ENCODE results near the gene LPAR2.

LPAR2 gene

DNA sequence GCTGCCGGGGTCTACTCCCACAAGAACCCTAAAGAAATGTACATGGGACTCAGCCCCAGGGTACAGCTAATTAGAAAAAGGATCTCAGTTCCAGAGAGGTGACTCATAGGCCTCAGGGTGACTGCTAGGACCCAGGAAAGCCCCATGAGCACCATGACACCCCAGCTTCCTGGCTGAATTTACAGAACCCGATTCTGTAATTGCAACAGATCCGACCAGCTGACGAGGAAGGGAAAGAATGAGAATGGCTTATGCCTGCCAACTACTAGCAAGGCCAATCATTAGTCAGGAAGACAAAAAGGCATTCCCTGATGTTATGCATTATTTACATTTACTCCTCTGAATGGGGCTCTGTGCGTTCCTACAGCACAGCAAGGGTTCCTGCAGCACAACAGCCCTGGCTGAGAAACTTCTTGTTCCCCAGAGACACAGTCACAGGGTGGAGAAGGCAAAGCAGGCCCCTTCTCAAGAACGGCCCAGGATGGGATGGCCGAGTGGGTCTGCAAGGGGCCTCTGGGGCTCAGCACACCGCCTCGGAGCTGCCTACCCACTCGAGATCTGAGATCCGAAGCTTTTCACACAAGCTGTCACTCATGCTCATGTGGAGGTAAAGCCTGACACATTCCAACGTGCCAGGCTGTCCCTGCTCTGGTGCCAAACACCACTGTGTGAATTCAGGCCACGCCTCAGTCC lies 36.7 kb downstream of the LPAR2 start:
- H3K27ac ChIP-seq, result peak overlapping the region; percentile 79
- no peaks in the 10 kb centered on the region for H3K9me3 ChIP-seq (ENCODE audit: low read depth, low read length)
- H3K36me3 ChIP-seq (ENCODE audit: insufficient read depth, low read length), result no peaks in the 10 kb centered on the region
- DNase-seq (ENCODE audit: low read depth, low spot score), result peak; percentile 26
- TF ChIP-seq POLR2AphosphoS5 (IDR thresholded peaks at IDR 0.05; ENCODE audit: borderline replicate concordance, low read depth, low read length) (no peak), EZH2 (IDR thresholded peaks at IDR 0.05) (no peak), FOXP2 (optimal IDR thresholded peaks at IDR 0.05; ENCODE audit: control extremely low read depth, extremely low read length, insufficient read depth) (no peak)
- peak overlapping the region; percentile 22 for H3K9ac ChIP-seq (ENCODE audit: insufficient read length)
- H3K4me3 ChIP-seq, result peak overlapping the region; percentile 45

DNA sequence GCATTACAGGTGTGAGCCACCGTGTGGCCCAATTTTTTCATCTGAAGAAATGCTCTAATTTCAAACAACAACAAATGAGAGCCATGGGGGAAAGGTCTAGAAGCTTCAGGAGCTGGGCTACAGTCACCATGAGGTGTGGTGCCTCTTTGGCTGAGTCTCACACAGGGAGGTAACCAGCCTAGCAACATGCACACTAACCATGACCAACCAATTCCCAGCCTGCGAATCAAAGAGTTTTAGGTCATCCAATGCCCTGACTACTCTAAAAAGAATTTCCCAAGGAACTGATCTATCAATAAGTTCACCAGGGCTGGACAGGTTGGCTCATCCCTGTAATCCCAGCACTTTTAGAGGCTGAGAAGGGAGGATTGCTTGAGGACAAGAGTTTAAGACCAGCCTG lies 39.5 kb downstream of the LPAR2 start:
- no peak for DNase-seq (ENCODE audit: low read depth, low spot score)

DNA sequence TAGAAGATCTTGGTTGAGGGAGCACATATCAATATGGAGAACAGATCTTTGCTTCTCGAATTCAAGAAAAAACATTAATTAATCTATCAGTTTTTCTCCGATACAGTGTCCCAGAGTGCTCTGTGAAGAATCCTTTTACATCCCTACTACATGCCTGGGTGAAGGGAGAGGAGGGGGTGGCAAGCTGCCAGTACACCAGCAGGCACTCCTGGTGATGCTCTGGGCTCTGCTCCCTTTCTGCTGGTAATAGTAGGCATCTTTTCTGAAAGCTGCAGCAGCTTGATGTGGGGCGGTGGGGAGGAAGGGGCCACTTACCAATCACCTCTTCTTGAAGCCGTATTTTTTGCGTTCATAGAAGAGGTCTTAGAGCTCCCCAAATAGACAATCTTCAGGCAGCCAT lies 40.2 kb downstream of the LPAR2 start:
- no peak for DNase-seq (ENCODE audit: low read depth, low spot score)
- Histone ChIP-seq H3K9ac (ENCODE audit: insufficient read length) (no peak overlapping the region), H3K36me3 (ENCODE audit: insufficient read depth, low read length) (no peaks in the 10 kb centered on the region), H3K27ac (no peak overlapping the region), H3K9me3 (ENCODE audit: low read depth, low read length) (no peaks in the 10 kb centered on the region), H3K4me3 (no peak overlapping the region)
- TF ChIP-seq EZH2 (IDR thresholded peaks at IDR 0.05) (no peak), FOXP2 (optimal IDR thresholded peaks at IDR 0.05; ENCODE audit: control extremely low read depth, extremely low read length, insufficient read depth) (no peak), POLR2AphosphoS5 (IDR thresholded peaks at IDR 0.05; ENCODE audit: borderline replicate concordance, low read depth, low read length) (no peak)

More for the DNA sequence above, 39.5 kb downstream of the LPAR2 start:
- H3K27ac ChIP-seq, result no peak overlapping the region
- H3K4me3 ChIP-seq, result no peak overlapping the region
- TF ChIP-seq EZH2 (IDR thresholded peaks at IDR 0.05) (no peak), FOXP2 (optimal IDR thresholded peaks at IDR 0.05; ENCODE audit: control extremely low read depth, extremely low read length, insufficient read depth) (no peak), POLR2AphosphoS5 (IDR thresholded peaks at IDR 0.05; ENCODE audit: borderline replicate concordance, low read depth, low read length) (no peak)
- no peak overlapping the region for H3K9ac ChIP-seq (ENCODE audit: insufficient read length)
- no peaks in the 10 kb centered on the region for H3K9me3 ChIP-seq (ENCODE audit: low read depth, low read length)
- no peaks in the 10 kb centered on the region for H3K36me3 ChIP-seq (ENCODE audit: insufficient read depth, low read length)

DNA sequence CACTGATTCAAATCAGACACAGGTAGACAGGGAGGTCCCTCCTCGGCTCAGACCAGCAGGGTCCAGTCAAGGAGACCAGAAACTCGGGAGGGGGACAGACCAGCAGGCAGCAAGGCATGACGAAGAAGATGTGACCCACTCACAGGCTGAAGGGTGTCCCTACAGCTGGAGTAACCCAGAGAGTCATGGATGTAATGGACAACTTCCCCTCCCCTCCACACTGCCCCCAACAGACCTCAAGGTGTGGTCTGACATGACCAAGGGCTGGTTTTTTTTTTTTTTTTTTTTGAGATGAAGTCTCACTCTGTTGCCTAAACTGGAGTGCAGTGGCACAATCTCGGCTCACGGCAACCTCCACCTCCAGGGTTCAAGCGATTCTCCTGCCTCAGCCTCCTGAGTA lies 43.7 kb downstream of the LPAR2 start:
- H3K9ac ChIP-seq (ENCODE audit: insufficient read length), result no peak overlapping the region
- no peak for TF ChIP-seq EZH2 (IDR thresholded peaks at IDR 0.05)
- no peak for TF ChIP-seq FOXP2 (optimal IDR thresholded peaks at IDR 0.05; ENCODE audit: control extremely low read depth, extremely low read length, insufficient read depth)
- TF ChIP-seq POLR2AphosphoS5 (IDR thresholded peaks at IDR 0.05; ENCODE audit: borderline replicate concordance, low read depth, low read length), result no peak
- no peaks in the 10 kb centered on the region for H3K9me3 ChIP-seq (ENCODE audit: low read depth, low read length)
- no peak overlapping the region for H3K4me3 ChIP-seq
- H3K27ac ChIP-seq, result no peak overlapping the region
- H3K36me3 ChIP-seq (ENCODE audit: insufficient read depth, low read length), result no peaks in the 10 kb centered on the region
- no peak for DNase-seq (ENCODE audit: low read depth, low spot score)

DNA sequence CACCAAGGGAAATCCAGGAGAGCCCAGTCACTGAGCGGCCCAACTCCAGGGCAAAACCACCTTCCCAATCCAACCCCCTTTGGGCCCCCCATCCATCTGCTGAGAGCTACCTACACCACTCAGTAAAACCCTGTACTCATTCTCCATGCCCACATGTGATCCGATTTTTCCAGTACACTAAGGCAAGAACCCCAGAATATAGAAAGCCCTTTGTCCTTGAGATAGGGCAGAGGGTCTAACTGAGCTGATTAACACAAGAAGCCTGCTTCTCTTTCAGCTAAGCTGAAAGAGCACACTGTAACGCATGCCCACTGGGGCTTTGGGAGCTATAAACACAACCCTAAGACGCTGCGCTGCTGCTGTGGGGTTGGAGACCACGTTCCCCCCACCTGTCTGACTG lies 45.5 kb downstream of the LPAR2 start:
- no peak overlapping the region for H3K9ac ChIP-seq (ENCODE audit: insufficient read length)
- DNase-seq (ENCODE audit: low read depth, low spot score), result no peak
- no peak for TF ChIP-seq EZH2 (IDR thresholded peaks at IDR 0.05)
- no peak for TF ChIP-seq POLR2AphosphoS5 (IDR thresholded peaks at IDR 0.05; ENCODE audit: borderline replicate concordance, low read depth, low read length)
- no peak for TF ChIP-seq FOXP2 (optimal IDR thresholded peaks at IDR 0.05; ENCODE audit: control extremely low read depth, extremely low read length, insufficient read depth)
- H3K36me3 ChIP-seq (ENCODE audit: insufficient read depth, low read length), result no peaks in the 10 kb centered on the region
- H3K9me3 ChIP-seq (ENCODE audit: low read depth, low read length), result no peaks in the 10 kb centered on the region
- H3K4me3 ChIP-seq, result no peak overlapping the region
- H3K27ac ChIP-seq, result no peak overlapping the region

DNA sequence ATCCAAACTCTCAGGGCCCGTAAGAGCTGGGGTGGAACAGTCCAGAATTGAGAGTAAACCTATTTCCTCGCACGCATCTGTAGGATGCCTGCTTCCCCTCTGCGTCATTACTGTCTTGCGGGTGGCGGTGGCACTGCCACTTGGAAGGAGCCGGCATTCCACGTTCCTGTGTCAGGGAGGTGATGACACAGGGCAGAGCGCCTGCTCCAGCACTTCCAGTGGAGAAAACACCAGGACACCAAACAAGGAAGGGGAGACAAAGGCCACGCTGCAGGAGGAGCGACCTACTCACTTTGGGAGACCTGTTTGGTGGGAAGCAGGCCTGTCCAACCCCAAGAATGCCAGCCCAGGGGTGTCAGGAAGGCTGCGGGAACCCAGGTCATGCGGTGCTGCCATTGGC lies 46.6 kb downstream of the LPAR2 start:
- no peaks in the 10 kb centered on the region for H3K36me3 ChIP-seq (ENCODE audit: insufficient read depth, low read length)
- no peak overlapping the region for H3K4me3 ChIP-seq
- no peak for DNase-seq (ENCODE audit: low read depth, low spot score)
- no peak overlapping the region for H3K9ac ChIP-seq (ENCODE audit: insufficient read length)
- H3K9me3 ChIP-seq (ENCODE audit: low read depth, low read length), result no peaks in the 10 kb centered on the region
- TF ChIP-seq FOXP2 (optimal IDR thresholded peaks at IDR 0.05; ENCODE audit: control extremely low read depth, extremely low read length, insufficient read depth), result no peak
- TF ChIP-seq EZH2 (IDR thresholded peaks at IDR 0.05), result no peak
- TF ChIP-seq POLR2AphosphoS5 (IDR thresholded peaks at IDR 0.05; ENCODE audit: borderline replicate concordance, low read depth, low read length), result no peak
- H3K27ac ChIP-seq, result no peak overlapping the region

DNA sequence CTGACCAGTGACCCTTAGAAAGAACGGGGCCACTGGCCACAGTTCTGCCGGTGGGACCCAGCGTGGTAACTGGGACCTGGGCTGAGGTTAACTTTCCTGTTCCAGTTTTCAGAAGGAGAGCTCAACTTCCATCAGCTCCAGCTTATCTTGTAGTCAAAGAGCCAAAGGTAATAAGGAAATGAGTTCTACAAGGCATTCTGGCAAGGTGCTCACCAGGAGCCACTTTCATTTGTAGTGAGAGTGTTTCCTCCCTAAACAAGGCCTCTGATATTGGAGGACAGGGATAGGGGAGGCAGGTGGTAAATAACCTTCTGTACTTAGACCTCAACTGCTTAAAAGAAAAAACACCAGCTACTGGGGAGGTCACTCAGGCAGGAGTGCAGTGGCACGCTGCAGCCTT lies 47.6 kb downstream of the LPAR2 start:
- DNase-seq (ENCODE audit: low read depth, low spot score), result no peak
- H3K4me3 ChIP-seq, result no peak overlapping the region
- H3K27ac ChIP-seq, result no peak overlapping the region
- no peak overlapping the region for H3K9ac ChIP-seq (ENCODE audit: insufficient read length)
- TF ChIP-seq FOXP2 (optimal IDR thresholded peaks at IDR 0.05; ENCODE audit: control extremely low read depth, extremely low read length, insufficient read depth) (no peak), POLR2AphosphoS5 (IDR thresholded peaks at IDR 0.05; ENCODE audit: borderline replicate concordance, low read depth, low read length) (no peak), EZH2 (IDR thresholded peaks at IDR 0.05) (no peak)
- no peaks in the 10 kb centered on the region for H3K9me3 ChIP-seq (ENCODE audit: low read depth, low read length)
- no peaks in the 10 kb centered on the region for H3K36me3 ChIP-seq (ENCODE audit: insufficient read depth, low read length)

DNA sequence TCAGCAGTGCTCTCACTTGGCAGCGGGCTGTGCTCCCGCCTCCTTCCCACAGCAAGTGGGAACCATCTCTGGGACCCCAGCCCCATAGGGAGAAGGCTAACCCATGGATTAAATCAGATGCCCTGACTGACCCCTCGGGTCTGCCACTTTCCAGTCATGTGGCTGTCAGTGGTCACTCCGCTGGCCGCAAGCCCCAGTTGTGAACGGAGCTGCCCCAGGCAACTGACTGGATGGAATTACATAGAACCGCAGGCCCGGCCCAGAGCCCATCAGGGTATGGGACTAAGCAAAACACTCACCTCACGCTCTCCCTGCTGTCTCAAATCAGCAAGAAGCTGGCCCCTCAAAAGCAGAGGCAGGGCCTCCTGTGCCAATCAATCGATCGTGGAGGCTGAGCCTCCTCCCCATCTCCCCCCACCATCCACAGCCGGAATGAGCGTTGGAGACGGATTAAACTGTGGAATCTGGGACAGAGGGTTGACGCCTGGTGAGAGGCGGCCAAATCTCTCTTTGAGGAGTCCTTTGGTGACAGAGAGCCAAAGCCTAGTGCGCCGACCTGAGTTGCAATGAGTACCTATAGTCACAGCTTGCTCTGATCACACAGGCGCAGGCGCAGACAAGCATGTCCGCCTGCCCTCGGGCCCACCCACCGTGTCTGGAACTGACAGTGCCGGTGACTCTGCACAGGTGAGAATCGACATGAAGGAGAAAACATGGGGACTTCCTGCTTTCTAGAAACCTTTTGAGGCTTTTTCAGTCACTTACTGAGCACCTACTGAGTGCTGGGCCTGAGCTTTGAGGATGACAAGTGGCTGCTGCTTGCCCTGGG lies 48.3 kb downstream of the LPAR2 start:
- Histone ChIP-seq H3K36me3 (ENCODE audit: insufficient read depth, low read length) (no peaks in the 10 kb centered on the region), H3K4me3 (no peak overlapping the region), H3K9me3 (ENCODE audit: low read depth, low read length) (no peaks in the 10 kb centered on the region), H3K27ac (no peak overlapping the region), H3K9ac (ENCODE audit: insufficient read length) (no peak overlapping the region)
- TF ChIP-seq EZH2 (IDR thresholded peaks at IDR 0.05) (no peak), FOXP2 (optimal IDR thresholded peaks at IDR 0.05; ENCODE audit: control extremely low read depth, extremely low read length, insufficient read depth) (no peak), POLR2AphosphoS5 (IDR thresholded peaks at IDR 0.05; ENCODE audit: borderline replicate concordance, low read depth, low read length) (no peak)
- DNase-seq (ENCODE audit: low read depth, low spot score), result no peak

All from SK-N-MC (cell line).